GM12801 (cell line): ENCODE results near the gene EIF1AD.

Source experiments
- TF ChIP-seq, protein P1 (sequence below): IDR thresholded peaks from one replicate; pipeline ENCODE4 v1.5.1; 2011; ENCODE audit warnings: control low read depth; ENCODE audit not compliant: insufficient read length; ENCODE audit errors: extremely low read depth

Gene EIF1AD

DNA sequence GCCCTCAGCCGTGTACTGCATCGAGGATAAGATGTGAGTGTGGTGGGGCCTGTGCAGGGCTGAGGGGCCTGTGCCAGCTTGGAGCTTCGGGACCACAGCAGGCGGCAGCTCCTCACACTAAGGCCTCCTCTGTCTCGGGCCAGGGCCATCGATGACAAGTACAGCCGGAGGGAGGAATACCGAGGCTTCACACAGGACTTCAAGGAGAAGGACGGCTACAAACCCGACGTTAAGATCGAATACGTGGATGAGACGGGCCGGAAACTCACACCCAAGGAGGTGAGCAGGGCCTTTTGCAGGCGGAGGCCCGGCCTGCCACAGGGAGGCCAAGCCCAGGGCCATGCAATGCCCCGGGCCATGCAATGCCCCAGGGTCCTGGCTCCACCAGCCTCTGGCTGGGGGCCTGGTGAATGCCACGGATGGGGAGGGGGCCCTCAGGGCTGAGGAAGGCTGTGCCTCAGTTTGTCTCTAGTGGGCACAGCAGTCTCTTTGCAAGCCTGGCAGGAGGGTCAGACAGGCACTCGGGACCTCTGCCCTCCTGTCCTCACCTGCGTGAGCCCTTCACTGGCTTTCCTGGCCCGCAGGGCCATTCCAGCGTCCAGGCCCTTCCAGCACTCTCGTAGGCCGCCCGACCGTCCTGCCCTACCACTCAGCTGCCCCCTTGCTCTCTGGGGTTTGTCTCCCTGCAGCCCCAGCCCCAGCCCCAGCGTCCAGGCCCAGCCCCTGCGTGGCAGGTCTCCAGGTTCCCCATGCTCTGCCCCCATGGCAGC, 24.2 kb downstream of the EIF1AD start:
- TF ChIP-seq, protein P1, sequence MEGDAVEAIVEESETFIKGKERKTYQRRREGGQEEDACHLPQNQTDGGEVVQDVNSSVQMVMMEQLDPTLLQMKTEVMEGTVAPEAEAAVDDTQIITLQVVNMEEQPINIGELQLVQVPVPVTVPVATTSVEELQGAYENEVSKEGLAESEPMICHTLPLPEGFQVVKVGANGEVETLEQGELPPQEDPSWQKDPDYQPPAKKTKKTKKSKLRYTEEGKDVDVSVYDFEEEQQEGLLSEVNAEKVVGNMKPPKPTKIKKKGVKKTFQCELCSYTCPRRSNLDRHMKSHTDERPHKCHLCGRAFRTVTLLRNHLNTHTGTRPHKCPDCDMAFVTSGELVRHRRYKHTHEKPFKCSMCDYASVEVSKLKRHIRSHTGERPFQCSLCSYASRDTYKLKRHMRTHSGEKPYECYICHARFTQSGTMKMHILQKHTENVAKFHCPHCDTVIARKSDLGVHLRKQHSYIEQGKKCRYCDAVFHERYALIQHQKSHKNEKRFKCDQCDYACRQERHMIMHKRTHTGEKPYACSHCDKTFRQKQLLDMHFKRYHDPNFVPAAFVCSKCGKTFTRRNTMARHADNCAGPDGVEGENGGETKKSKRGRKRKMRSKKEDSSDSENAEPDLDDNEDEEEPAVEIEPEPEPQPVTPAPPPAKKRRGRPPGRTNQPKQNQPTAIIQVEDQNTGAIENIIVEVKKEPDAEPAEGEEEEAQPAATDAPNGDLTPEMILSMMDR, result no peak

DNA sequence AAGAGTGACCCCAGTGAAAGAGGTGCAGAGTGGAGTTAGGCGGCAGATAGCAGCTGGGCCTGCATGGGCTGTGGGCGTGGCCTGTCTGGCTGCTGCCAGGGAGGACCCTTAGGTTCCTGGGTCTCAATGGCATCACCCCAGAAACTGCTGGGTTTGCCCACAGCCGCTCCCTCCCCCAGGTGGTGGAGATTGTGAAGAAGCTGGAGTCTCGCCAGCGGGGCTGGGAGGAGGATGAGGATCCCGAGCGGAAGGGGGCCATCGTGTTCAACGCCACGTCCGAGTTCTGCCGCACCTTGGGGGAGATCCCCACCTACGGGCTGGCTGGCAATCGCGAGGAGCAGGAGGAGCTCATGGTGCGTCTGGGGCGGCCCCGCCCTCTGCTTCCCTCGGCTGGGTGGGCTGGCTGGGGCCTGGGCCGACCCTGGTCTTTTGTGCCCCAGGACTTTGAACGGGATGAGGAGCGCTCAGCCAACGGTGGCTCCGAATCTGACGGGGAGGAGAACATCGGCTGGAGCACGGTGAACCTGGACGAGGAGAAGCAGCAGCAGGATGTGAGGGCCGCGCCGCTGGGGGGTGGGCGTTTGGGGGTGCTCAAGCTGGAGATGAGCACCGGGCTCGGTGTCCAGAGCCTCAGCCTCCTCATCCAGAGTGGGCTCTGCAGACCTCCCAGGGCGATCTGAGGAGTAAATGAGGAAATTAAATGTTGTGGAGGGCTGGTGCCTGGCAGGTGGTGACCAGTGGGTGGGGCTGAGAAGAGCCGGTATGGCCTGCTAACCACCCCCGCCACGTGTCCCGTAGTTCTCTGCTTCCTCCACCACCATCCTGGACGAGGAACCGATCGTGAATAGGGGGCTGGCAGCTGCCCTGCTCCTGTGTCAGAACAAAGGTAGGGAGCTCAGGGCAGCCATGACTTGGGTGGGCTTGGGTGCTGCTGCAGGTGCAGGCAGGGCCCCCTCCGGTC, 25.5 kb downstream of the EIF1AD start:
- TF ChIP-seq, protein P1, result no peak

DNA sequence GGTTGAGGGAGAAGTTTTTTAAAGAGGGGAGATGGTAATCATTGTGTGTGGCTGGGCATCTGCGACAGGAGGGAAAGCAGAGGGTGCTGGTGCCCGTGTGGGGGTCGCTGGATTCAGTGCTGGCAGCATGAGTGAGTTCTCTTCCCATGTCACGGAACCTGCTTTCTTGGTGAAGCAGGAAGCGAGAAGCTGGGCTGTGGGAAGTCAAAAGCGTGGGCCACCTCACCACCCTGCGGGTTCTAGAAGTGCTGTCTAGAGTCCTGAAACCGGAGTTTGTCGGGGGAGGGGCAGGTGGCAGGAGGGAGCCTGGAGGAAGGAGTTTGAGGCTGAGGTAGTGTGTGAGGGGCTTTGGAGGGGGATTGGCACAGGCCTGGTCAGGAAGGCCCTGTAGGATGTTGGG, 26.2 kb downstream of the EIF1AD start:
- TF ChIP-seq, protein P1, result no peak

DNA sequence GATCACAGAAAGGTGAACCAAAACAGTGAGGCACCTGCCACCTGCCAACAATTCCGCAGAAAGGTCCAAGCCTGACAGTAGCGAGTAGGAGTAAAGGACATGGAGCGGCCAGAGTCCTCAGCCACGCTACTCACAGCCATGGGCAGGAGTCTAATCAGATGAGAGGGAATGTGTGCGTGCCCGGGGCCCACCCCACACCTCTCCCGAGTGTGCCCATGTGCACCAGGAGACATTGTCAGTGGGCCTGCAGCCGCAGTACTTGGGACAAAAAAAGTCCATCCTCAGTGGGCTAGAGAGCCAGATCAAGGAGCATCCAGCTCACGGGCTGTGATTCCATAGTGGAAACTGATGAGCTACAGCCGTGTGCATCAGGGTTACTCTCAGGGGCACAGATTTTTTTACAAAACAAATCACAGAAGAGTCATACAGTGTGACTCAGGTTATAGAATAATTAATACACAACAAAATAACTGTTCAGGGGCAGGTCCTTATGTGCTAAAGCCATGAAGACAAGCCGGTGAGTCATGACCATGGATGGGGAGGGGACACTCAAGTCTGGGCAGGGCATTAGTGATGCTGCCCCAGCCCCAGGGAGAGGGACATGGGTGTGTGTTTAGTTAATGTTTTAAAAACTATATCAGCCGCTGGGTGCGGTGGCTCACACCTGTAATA, 28.4 kb downstream of the EIF1AD start:
- TF ChIP-seq, protein P1, result no peak

DNA sequence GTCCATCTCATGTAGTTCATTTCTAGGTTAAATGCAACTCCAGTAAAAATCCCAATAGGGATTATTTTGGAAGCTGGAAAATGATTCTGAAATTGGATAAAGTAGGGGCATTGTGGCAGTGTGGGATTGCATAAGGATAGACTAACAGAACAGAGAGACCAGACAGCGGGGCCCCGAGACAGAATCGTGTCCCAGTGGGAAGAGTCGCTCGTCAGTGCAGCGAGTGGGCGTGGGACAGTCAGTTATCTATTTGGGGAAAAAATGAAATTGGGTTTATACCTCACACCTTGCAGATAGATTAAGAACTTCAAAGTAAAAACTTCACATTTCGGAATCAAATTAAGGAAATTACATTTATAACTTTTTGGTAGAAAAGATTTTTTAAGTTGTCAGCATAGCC, 29.8 kb downstream of the EIF1AD start:
- TF ChIP-seq, protein P1, result no peak

DNA sequence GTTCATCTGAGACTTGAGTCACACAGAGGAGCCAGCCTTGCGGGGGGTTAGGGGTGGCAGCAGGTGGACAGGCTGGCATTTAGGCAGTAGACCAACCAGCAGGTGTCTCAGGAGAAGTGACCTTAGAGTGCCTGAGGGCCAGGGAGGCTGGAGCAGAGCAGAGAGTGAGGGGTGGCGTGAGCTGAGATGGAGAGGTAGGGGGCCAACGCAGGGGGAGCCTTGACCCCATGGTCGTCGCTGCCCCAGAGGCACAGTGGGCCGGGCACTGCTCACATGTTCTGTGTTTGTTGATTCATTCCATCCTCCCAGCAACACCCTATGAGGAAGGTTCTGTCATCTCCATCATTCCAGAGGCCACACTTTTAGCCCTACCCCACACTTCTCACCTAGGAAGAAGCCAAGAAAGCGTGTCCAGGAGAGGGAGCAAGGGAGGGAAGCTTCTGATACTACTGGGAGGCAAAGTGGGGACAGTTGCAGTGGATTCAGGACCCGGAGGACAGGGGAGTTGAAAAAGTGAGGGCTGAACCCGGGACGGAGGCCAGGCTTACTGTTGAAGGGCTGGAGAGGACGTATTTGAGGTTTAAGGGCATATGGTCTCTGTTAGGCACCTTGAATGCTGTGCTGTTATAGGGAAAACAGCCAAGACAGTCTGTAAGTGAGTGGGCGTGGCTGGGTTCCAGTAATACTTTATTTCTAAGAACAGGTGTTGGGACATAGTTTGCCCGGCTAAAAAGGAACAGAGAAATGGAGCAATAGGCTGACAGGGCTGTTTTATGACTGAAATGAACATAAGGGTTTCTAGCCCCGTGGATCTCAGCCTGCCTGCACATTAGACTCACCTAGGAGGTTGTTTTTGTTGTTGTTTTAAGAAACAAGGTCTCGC, 33.1 kb downstream of the EIF1AD start:
- TF ChIP-seq, protein P1, result no peak
